CD14-positive monocyte (primary cell): ENCODE data around the gene GPA33. TPM values are rescaled to one million over a fixed set of nuclear protein-coding genes. Genes with fewer than 3 reads are reported as not detected.

ENCODE experiments used
- DNase-seq, 3 donors: peaks; one replicate each; pipeline ENCODE4 v3.0.0-alpha.2; 2011 to 2022
- H2AFZ ChIP-seq: 2 replicates; pipeline ENCODE4 v1.6.0; 2012; ENCODE audit warnings: mild to moderate bottlenecking, low read depth, low read length, inconsistent platforms; ENCODE audit not compliant: insufficient read depth, poor library complexity, severe bottlenecking
- H3K27ac ChIP-seq, 2 donors: 1 replicate in 1 of 2; 2 replicates in 1 of 2; pipeline ENCODE4 v1.5.1; 2012 to 2013; ENCODE audit warnings: low read length in 2 of 2, control low read depth in 1 of 2, inconsistent platforms in 1 of 2, low read depth in 1 of 2, mild to moderate bottlenecking in 1 of 2
- H3K27me3 ChIP-seq, 2 donors: one replicate each; pipeline versions ENCODE4 v1.6.0 to v1.6.1; 2011 to 2013; ENCODE audit warnings: low read length in 2 of 2; ENCODE audit not compliant: control insufficient read depth in 2 of 2, insufficient read depth in 2 of 2
- H3K36me3 ChIP-seq, 2 donors: replicated peaks in 1 of 2; 1 replicate in 1 of 2; 2 replicates in 1 of 2; pipeline versions ENCODE4 v1.5.1 to v1.6.1; 2012 to 2013; ENCODE audit warnings: low read length in 2 of 2, control low read depth in 1 of 2, inconsistent platforms in 1 of 2, mild to moderate bottlenecking in 1 of 2; ENCODE audit not compliant: insufficient read depth in 2 of 2, control insufficient read depth in 1 of 2
- H3K4me1 ChIP-seq, 2 donors: 1 replicate in 1 of 2; 2 replicates in 1 of 2; pipeline versions ENCODE4 v1.5.1 to v1.6.1; 2012 to 2013; ENCODE audit warnings: low read length in 2 of 2, control low read depth in 1 of 2, inconsistent platforms in 1 of 2, mild to moderate bottlenecking in 1 of 2, moderate library complexity in 1 of 2; ENCODE audit not compliant: insufficient read depth in 2 of 2, control insufficient read depth in 1 of 2
- H3K4me2 ChIP-seq: replicated peaks from 2 replicates; pipeline ENCODE3; 2012; ENCODE audit warnings: low read length, moderate library complexity, mild to moderate bottlenecking; ENCODE audit not compliant: poor library complexity, severe bottlenecking; ENCODE audit errors: extremely low read depth
- H3K4me3 ChIP-seq, 3 experiments: fragments of 200-600 bp in 1 of 3; sonication (generic) in 1 of 3; replicated peaks in 1 of 3; 1 replicate in 2 of 3; 2 replicates in 1 of 3; pipeline ENCODE4 v1.5.1; 2011 to 2013; ENCODE audit warnings: low read length in 3 of 3, mild to moderate bottlenecking in 3 of 3, control low read depth in 2 of 3, low read depth in 2 of 3, inconsistent platforms in 1 of 3, moderate library complexity in 1 of 3
- H3K79me2 ChIP-seq: 2 replicates; pipeline ENCODE4 v1.6.0; 2012; ENCODE audit warnings: mild to moderate bottlenecking, control low read depth, inconsistent platforms, low read length, moderate library complexity; ENCODE audit not compliant: insufficient read depth
- H3K9ac ChIP-seq: 2 replicates; pipeline ENCODE4 v1.6.0; 2017; ENCODE audit warnings: low read length, mild to moderate bottlenecking; ENCODE audit not compliant: insufficient read depth, poor library complexity, severe bottlenecking
- H3K9me3 ChIP-seq, 2 donors: replicated peaks in 1 of 2; 1 replicate in 1 of 2; 2 replicates in 1 of 2; pipeline versions ENCODE4 v1.5.1 to v1.6.1; 2012 to 2013; ENCODE audit warnings: low read length in 2 of 2, control low read depth in 1 of 2; ENCODE audit not compliant: control insufficient read depth in 1 of 2, insufficient read depth in 1 of 2
- H4K20me1 ChIP-seq: 2 replicates; pipeline ENCODE4 v1.6.0; 2012; ENCODE audit warnings: mild to moderate bottlenecking, low read length, control low read depth, moderate library complexity; ENCODE audit not compliant: insufficient read depth
- H3K27ac Mint-ChIP-seq, 7 donors: one replicate each; pipeline ENCODE4 v1.8.0; 2020; ENCODE audit warnings: mild to moderate bottlenecking in 7 of 7, mixed read lengths in 7 of 7, moderate library complexity in 6 of 7, inconsistent platforms in 2 of 7
- H3K27me3 Mint-ChIP-seq, 3 donors: one replicate each; pipeline ENCODE4 v1.8.0; 2021 to 2022; ENCODE audit warnings: low read depth in 3 of 3, mild to moderate bottlenecking in 3 of 3, mixed read lengths in 3 of 3, moderate library complexity in 3 of 3, inconsistent platforms in 1 of 3
- H3K36me3 Mint-ChIP-seq, 2 donors: one replicate each; pipeline ENCODE4 v1.8.0; 2020; ENCODE audit warnings: mixed read lengths in 2 of 2, inconsistent platforms in 1 of 2, mild to moderate bottlenecking in 1 of 2
- H3K4me1 Mint-ChIP-seq: one replicate; pipeline ENCODE4 v1.8.0; 2020; ENCODE audit warnings: mild to moderate bottlenecking, mixed read lengths
- H3K4me3 Mint-ChIP-seq, 2 donors: one replicate each; pipeline ENCODE4 v1.8.0; 2020; ENCODE audit warnings: mild to moderate bottlenecking in 2 of 2, mixed read lengths in 2 of 2, moderate library complexity in 1 of 2
- H3K9me3 Mint-ChIP-seq, 7 donors: one replicate each; pipeline ENCODE4 v1.8.0; 2020 to 2022; ENCODE audit warnings: mixed read lengths in 7 of 7, mild to moderate bottlenecking in 6 of 7, moderate library complexity in 6 of 7, inconsistent platforms in 2 of 7
- CTCF ChIP-seq: fragments of 200-600 bp; IDR thresholded peaks from one replicate; pipeline ENCODE4 v1.8.0; 2022; ENCODE audit warnings: antibody characterized with exemption, mild to moderate bottlenecking
- WGBS: methylation state at CpG from one replicate; pipeline ENCODE4 v1.1.5; 2013; ENCODE audit warnings: missing lambda C conversion rate; ENCODE audit not compliant: insufficient coverage; 5-methylcytosine and 5-hydroxymethylcytosine counted together
- intact Hi-C, 2 donors: fragments of 100-400 bp; cut with micrococcal nuclease; formaldehyde crosslinking; loops; one replicate each; pipeline versions ENCODE4 v1.15.0 to v1.15.1; 2023
- polyA plus RNA-seq, 3 donors: library from polyadenylated mRNA; depleted of rRNA in 1 of 3; unstranded in 2 of 3; stranded (reverse) in 1 of 3; fragments of 300-500 nt in 2 of 3; fragments of >200 nt in 1 of 3; fragmentation: Illumina TruSeq in 2 of 3; gene quantifications; 1 replicate in 2 of 3; 2 replicates in 1 of 3; pipeline ENCODE4 v1.2.3, GENCODE V29; 2012 to 2021

The GPA33 gene
- polyA plus RNA-seq, 3 donors: 0.84 to 1.8 (median 1.8) TPM

GRCh38 chr1:167119696-167120095, 29.5 kb upstream of the GPA33 start:
- no peak for DNase-seq
- H3K4me1 Mint-ChIP-seq: peaks cover 13% of the 10 kb centered on the region
- intact Hi-C loops: loop anchor here (5.0 kb wide), 1 partner anchor 52 kb away; no protein-coding TSS in a partner anchor
- Histone ChIP-seq H4K20me1 (no peaks in the 10 kb centered on the region), H3K4me1 (peaks cover 9 to 11% of the 10 kb centered on the region in 2 donors), H3K4me3 (no peak overlapping the region), H3K36me3 (no peaks in the 10 kb centered on the region), H3K27ac (no peak overlapping the region), H2AFZ (no peak overlapping the region), H3K9me3 (no peaks in the 10 kb centered on the region), H3K79me2 (no peaks in the 10 kb centered on the region), H3K9ac (no peak overlapping the region), H3K27me3 (no peaks in the 10 kb centered on the region), H3K4me2 (no peak overlapping the region)
- no peak for TF ChIP-seq CTCF
- H3K36me3 Mint-ChIP-seq: no peaks in the 10 kb centered on the region
- no peak overlapping the region for H3K4me3 Mint-ChIP-seq
- H3K27me3 Mint-ChIP-seq: peaks cover 2 to 10% (median 3%) of the 10 kb centered on the region in 3 donors
- H3K9me3 Mint-ChIP-seq: no peaks in the 10 kb centered on the region
- H3K27ac Mint-ChIP-seq: no peak overlapping the region
- WGBS: no CpG with 5 or more reads among the region's 3 CpGs

- no peaks in the 10 kb centered on the region for H4K20me1 ChIP-seq
- no peaks in the 10 kb centered on the region for H3K9me3 Mint-ChIP-seq
- WGBS: 100% methylated on average over 1 of the region's 5 CpGs
- no peak overlapping the region for H3K4me3 ChIP-seq
- no peak for DNase-seq
- no peaks in the 10 kb centered on the region for H3K27me3 ChIP-seq
- peaks cover 18% of the 10 kb centered on the region for H3K4me1 Mint-ChIP-seq
- TF ChIP-seq CTCF: no peak
- H3K27ac Mint-ChIP-seq: no peak overlapping the region
- H3K4me2 ChIP-seq: no peak overlapping the region
- no peaks in the 10 kb centered on the region for H3K9me3 ChIP-seq
- no peak overlapping the region for H3K4me3 Mint-ChIP-seq
- H3K4me1 ChIP-seq: peaks cover 9 to 17% of the 10 kb centered on the region in 2 donors
- intact Hi-C loops: no loop called here
- no peak overlapping the region for H2AFZ ChIP-seq
- peaks cover 3 to 10% (median 3%) of the 10 kb centered on the region in 3 donors for H3K27me3 Mint-ChIP-seq
- no peaks in the 10 kb centered on the region for H3K79me2 ChIP-seq
- no peak overlapping the region for H3K27ac ChIP-seq
- no peaks in the 10 kb centered on the region for H3K36me3 Mint-ChIP-seq
- no peaks in the 10 kb centered on the region for H3K36me3 ChIP-seq
- no peak overlapping the region for H3K9ac ChIP-seq
Measured at GRCh38 chr1:167118188-167118587, 28.0 kb upstream of the GPA33 start.
